DOHH2 (cell line): ENCODE results near the gene RUNX2.
A peak's percentile ranks its signal among the peaks of the same experiment; 100 is the strongest.

Experiments
- H3F3A ChIP-seq: fragments of 200-600 bp; sonication (generic), shearing (Covaris generic); 2 replicates; pipeline ENCODE4 v1.6.0; 2016; ENCODE audit warnings: antibody characterized with exemption, mild to moderate bottlenecking; ENCODE audit not compliant: control insufficient read depth, insufficient read depth
- H3K27ac ChIP-seq: fragments of 200-600 bp; sonication (generic); 2 replicates; pipeline ENCODE4 v1.5.1; 2014; ENCODE audit warnings: low read depth, mild to moderate bottlenecking, low read length, moderate library complexity
- H3K27me3 ChIP-seq: fragments of 200-600 bp; sonication (generic); 2 replicates; pipeline ENCODE4 v1.6.1; 2014; ENCODE audit warnings: mild to moderate bottlenecking, low read length, mixed read lengths; ENCODE audit not compliant: control insufficient read depth
- H3K36me3 ChIP-seq: fragments of 200-600 bp; sonication (generic); 2 replicates; pipeline ENCODE4 v1.6.1; 2014; ENCODE audit warnings: mild to moderate bottlenecking, low read length, moderate library complexity, mixed read lengths; ENCODE audit not compliant: control insufficient read depth
- H3K4me1 ChIP-seq: fragments of 200-600 bp; sonication (generic); 2 replicates; pipeline ENCODE4 v1.6.1; 2014; ENCODE audit warnings: mild to moderate bottlenecking, low read length, mixed read lengths; ENCODE audit not compliant: control insufficient read depth
- H3K4me2 ChIP-seq: fragments of 200-600 bp; sonication (generic); 2 replicates; pipeline ENCODE4 v1.6.0; 2014; ENCODE audit warnings: mild to moderate bottlenecking, low read length, moderate library complexity
- H3K4me3 ChIP-seq: fragments of 200-600 bp; sonication (generic); 2 replicates; pipeline ENCODE4 v1.5.1; 2014; ENCODE audit warnings: mild to moderate bottlenecking, low read length, mixed read lengths
- H3K79me2 ChIP-seq: fragments of 200-600 bp; sonication (generic); 2 replicates; pipeline ENCODE4 v1.6.1; 2014; ENCODE audit warnings: mild to moderate bottlenecking, low read length, mixed read lengths; ENCODE audit not compliant: control insufficient read depth
- H3K9me2 ChIP-seq: fragments of 200-600 bp; sonication (generic); replicated peaks from 2 replicates; pipeline ENCODE4 v1.6.1; 2014; ENCODE audit warnings: mild to moderate bottlenecking, low read length, mixed read lengths; ENCODE audit not compliant: control insufficient read depth
- H3K9me3 ChIP-seq: fragments of 200-600 bp; sonication (generic); 2 replicates; pipeline ENCODE4 v1.6.1; 2014; ENCODE audit warnings: antibody characterized with exemption, low read length, mixed read lengths; ENCODE audit not compliant: control insufficient read depth, insufficient read depth
- H4K20me1 ChIP-seq: fragments of 200-600 bp; sonication (generic); 2 replicates; pipeline ENCODE4 v1.6.0; 2014; ENCODE audit warnings: low read depth, mild to moderate bottlenecking, antibody characterized with exemption, low read length, moderate library complexity; ENCODE audit not compliant: control insufficient read depth, insufficient read depth
- CTCF ChIP-seq: fragments of 200-600 bp; sonication (generic); IDR thresholded peaks from one replicate; pipeline ENCODE4 v1.5.1; 2014; ENCODE audit warnings: antibody characterized with exemption, mild to moderate bottlenecking, low read depth, low read length; ENCODE audit not compliant: poor library complexity, severe bottlenecking
- EZH2phosphoT487 ChIP-seq: fragments of 200-600 bp; sonication (generic); IDR thresholded peaks from 2 replicates; pipeline ENCODE4 v1.6.1; 2017; ENCODE audit warnings: borderline replicate concordance, mild to moderate bottlenecking, antibody characterized with exemption, low read length, moderate library complexity, mixed read lengths

The RUNX2 gene

GRCh38 chr6:45493761-45494160, 165.6 kb downstream of the RUNX2 start:
- Histone ChIP-seq H3K36me3 (no peaks in the 10 kb centered on the region), H3K4me3 (no peak overlapping the region), H3F3A (no peaks in the 10 kb centered on the region), H3K27ac (no peak overlapping the region), H4K20me1 (no peaks in the 10 kb centered on the region), H3K9me2 (no peaks in the 10 kb centered on the region), H3K4me1 (peaks cover 15% of the 10 kb centered on the region), H3K4me2 (no peak overlapping the region), H3K79me2 (no peaks in the 10 kb centered on the region), H3K9me3 (no peaks in the 10 kb centered on the region), H3K27me3 (no peaks in the 10 kb centered on the region)
- TF ChIP-seq CTCF (no peak), EZH2phosphoT487 (no peak)

DNA sequence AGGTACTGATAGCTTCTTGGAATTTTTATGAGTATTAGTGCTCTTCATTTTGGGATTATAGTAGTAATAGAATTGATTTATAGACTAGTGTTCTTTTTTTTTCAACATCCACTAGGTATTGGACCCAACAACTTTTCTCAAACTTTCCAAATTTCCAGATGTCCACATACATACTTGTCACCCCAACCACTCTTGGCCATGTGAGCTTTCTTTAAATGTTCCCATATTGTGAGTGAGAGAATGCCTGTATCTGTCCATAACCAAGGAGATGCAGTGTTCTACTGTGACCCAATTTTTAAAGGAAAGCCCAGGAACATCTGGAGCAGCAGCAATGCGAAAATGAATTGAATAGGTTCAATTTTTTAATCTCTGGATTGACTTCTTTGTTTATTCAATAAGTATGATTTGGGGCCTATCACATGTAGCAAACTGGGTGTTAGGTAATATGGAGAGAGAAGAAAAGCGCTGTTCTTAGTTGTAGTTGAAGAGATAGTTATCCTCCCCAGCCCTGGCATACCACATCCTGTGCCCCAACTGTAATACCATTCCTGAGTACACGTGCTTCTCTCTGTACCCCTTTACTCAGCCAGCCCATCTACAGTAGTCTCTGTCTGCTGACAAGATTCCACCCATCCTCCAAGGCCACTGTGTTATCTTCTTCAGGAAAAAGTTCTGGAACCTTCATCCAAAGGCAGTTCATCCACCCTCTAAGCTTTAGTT, 166.4 kb downstream of the RUNX2 start:
- H3K9me2 ChIP-seq, result no peaks in the 10 kb centered on the region
- H3K79me2 ChIP-seq, result no peaks in the 10 kb centered on the region
- H3K27me3 ChIP-seq, result no peaks in the 10 kb centered on the region
- H3K4me1 ChIP-seq, result peaks cover 15% of the 10 kb centered on the region
- H3K9me3 ChIP-seq, result no peaks in the 10 kb centered on the region
- H3K27ac ChIP-seq, result no peak overlapping the region
- TF ChIP-seq EZH2phosphoT487, result no peak
- H4K20me1 ChIP-seq, result no peaks in the 10 kb centered on the region
- H3K4me3 ChIP-seq, result no peak overlapping the region
- no peaks in the 10 kb centered on the region for H3F3A ChIP-seq
- no peaks in the 10 kb centered on the region for H3K36me3 ChIP-seq
- no peak overlapping the region for H3K4me2 ChIP-seq

DNA sequence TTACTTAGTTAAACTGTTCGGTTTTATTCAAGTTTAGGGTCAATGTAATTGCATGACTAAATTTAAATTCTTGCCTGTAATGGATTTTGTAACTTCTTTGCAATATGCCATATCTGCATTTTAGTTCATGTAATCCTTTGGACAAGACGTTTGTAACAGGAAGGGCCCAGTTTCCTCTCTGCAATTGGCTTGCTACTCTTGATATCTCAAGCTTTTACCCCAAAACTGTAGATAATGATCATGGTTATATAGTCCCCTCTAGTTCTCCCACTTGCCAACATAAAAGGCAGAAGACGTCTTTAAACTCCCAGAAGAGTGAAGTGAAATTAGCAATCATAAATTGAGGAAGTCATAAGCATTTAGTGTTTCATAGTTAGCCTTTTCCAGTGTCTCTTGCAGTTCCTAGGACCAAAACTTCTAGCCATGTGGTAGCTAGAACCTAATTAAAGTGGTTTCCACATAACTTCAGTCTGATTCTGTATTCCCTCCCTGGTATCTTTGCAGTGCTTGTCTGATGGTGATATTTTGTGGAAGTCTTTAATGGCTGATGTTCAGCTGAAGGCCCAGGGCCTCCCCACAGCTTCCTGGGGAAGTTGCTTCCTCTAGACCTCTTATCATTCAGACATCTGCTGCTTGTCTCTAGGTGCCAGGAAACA, 167.4 kb downstream of the RUNX2 start:
- H3K36me3 ChIP-seq, result no peaks in the 10 kb centered on the region
- H3K27me3 ChIP-seq, result no peaks in the 10 kb centered on the region
- H3K27ac ChIP-seq, result no peak overlapping the region; the same call in 1 of the 2 replicates
- no peak for TF ChIP-seq CTCF
- no peak for TF ChIP-seq EZH2phosphoT487
- H3K4me2 ChIP-seq, result peak overlapping the region; percentile 38
- no peaks in the 10 kb centered on the region for H3K9me2 ChIP-seq
- H3K4me3 ChIP-seq, result no peak overlapping the region
- H3K4me1 ChIP-seq, result peaks cover 15% of the 10 kb centered on the region
- H3K79me2 ChIP-seq, result no peaks in the 10 kb centered on the region
- H3K9me3 ChIP-seq, result no peaks in the 10 kb centered on the region
- no peaks in the 10 kb centered on the region for H4K20me1 ChIP-seq
- H3F3A ChIP-seq, result no peaks in the 10 kb centered on the region

GRCh38 chr6:45496085-45496433, 167.9 kb downstream of the RUNX2 start:
- Histone ChIP-seq H3K4me3 (no peak overlapping the region), H3K9me3 (no peaks in the 10 kb centered on the region), H3K27me3 (no peaks in the 10 kb centered on the region), H3K36me3 (no peaks in the 10 kb centered on the region), H3K4me1 (peaks cover 15% of the 10 kb centered on the region), H3K79me2 (no peaks in the 10 kb centered on the region), H3K4me2 (peak overlapping the region; percentile 38), H3K27ac (no peak overlapping the region), H3F3A (no peaks in the 10 kb centered on the region), H4K20me1 (no peaks in the 10 kb centered on the region), H3K9me2 (no peaks in the 10 kb centered on the region)
- TF ChIP-seq CTCF (no peak), EZH2phosphoT487 (no peak)
